MM.1S (cell line): ENCODE measurements around the gene PGPEP1.

Source experiments
- DNase-seq: peaks from one replicate; pipeline ENCODE4 v3.0.0-alpha.2; 2015
- H2AFZ ChIP-seq: fragments of 300-600 bp; sonication (generic); 2 replicates; pipeline ENCODE4 v1.6.0; 2016; ENCODE audit warnings: antibody characterized with exemption, low read length
- H3F3A ChIP-seq: fragments of 300-600 bp; sonication (generic); 2 replicates; pipeline ENCODE4 v1.6.1; 2016; ENCODE audit warnings: mild to moderate bottlenecking, antibody characterized with exemption, low read length, moderate library complexity, mixed read lengths; ENCODE audit not compliant: insufficient read depth
- H3K27ac ChIP-seq: fragments of 300-600 bp; sonication (generic); 2 replicates; pipeline ENCODE4 v1.5.1; 2016; ENCODE audit warnings: mild to moderate bottlenecking, low read length
- H3K27me3 ChIP-seq: fragments of 300-600 bp; sonication (generic); replicated peaks from 2 replicates; pipeline ENCODE4 v1.6.0; 2016; ENCODE audit warnings: low read length; ENCODE audit not compliant: insufficient read depth
- H3K36me3 ChIP-seq: fragments of 300-600 bp; sonication (generic); replicated peaks from 2 replicates; pipeline ENCODE4 v1.6.1; 2016; ENCODE audit warnings: mild to moderate bottlenecking, low read length, mixed read lengths; ENCODE audit not compliant: insufficient read depth
- H3K4me1 ChIP-seq: fragments of 300-600 bp; sonication (generic); 2 replicates; pipeline ENCODE4 v1.6.1; 2016; ENCODE audit warnings: low read length, mixed read lengths
- H3K4me2 ChIP-seq: fragments of 300-600 bp; sonication (generic); 2 replicates; pipeline ENCODE4 v1.6.0; 2016; ENCODE audit warnings: low read depth, low read length
- H3K4me3 ChIP-seq: fragments of 300-600 bp; sonication (generic); 2 replicates; pipeline ENCODE4 v1.5.1; 2016; ENCODE audit warnings: low read length, mixed read lengths
- H3K79me2 ChIP-seq: fragments of 300-600 bp; sonication (generic); 2 replicates; pipeline ENCODE4 v1.6.1; 2016; ENCODE audit warnings: mixed run types, low read length, mixed read lengths
- H3K9ac ChIP-seq: fragments of 300-600 bp; sonication (generic); 2 replicates; pipeline ENCODE4 v1.6.1; 2016; ENCODE audit warnings: low read length, mixed read lengths
- H3K9me2 ChIP-seq: fragments of 300-600 bp; sonication (generic); replicated peaks from 2 replicates; pipeline ENCODE4 v1.6.1; 2016; ENCODE audit warnings: mild to moderate bottlenecking, low read length, mixed read lengths; ENCODE audit not compliant: insufficient read depth
- H3K9me3 ChIP-seq: fragments of 300-600 bp; sonication (generic); replicated peaks from 2 replicates; pipeline ENCODE4 v1.6.1; 2016; ENCODE audit warnings: mild to moderate bottlenecking, low read length, mixed read lengths; ENCODE audit not compliant: insufficient read depth
- H4K20me1 ChIP-seq: fragments of 300-600 bp; sonication (generic); 2 replicates; pipeline ENCODE4 v1.6.1; 2016; ENCODE audit warnings: mild to moderate bottlenecking, low read length, moderate library complexity, mixed read lengths; ENCODE audit not compliant: insufficient read depth
- EZH2 ChIP-seq: fragments of 300-600 bp; sonication (generic); optimal IDR thresholded peaks from 2 replicates; pipeline ENCODE3; 2017; ENCODE audit warnings: low read depth, mild to moderate bottlenecking, antibody characterized with exemption, low read length, mixed read lengths
- EZH2phosphoT487 ChIP-seq: fragments of 300-600 bp; sonication (generic); IDR thresholded peaks from 2 replicates; pipeline ENCODE4 v1.6.1; 2018; ENCODE audit warnings: antibody characterized with exemption, low read length
- TF ChIP-seq, protein P1 (sequence below): fragments of 300-600 bp; sonication (generic); IDR thresholded peaks from 2 replicates; pipeline ENCODE4 v1.5.1; 2016; ENCODE audit warnings: antibody characterized with exemption, low read length, mixed read lengths

PGPEP1 gene

DNA sequence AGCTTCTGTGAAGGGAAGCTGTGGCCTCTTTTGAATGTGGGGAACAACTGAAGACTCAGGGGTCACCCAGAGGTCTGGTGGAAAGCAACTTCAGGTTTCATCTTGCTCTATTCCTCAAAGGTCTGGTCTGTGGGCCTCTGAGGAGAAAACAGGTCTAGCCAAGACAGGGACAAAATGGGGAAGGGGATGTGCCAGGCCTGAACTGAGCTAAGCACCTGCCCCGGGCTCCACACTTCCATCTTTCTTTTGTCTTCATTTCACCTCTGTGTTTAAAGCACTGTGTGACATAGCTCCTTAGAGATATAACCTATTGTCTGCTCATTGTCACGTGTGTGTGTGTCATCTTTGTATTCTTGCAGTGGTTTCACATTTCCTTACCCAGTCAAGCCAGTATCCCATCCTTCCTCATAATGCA lies 25.6 kb downstream of the PGPEP1 start:
- Histone ChIP-seq H3K9ac (no peak overlapping the region), H3K36me3 (no peaks in the 10 kb centered on the region), H3K27me3 (no peaks in the 10 kb centered on the region), H3K9me3 (no peaks in the 10 kb centered on the region), H3K4me3 (no peak overlapping the region), H4K20me1 (no peaks in the 10 kb centered on the region), H3K27ac (no peak overlapping the region), H3K4me2 (no peak overlapping the region), H3K79me2 (no peaks in the 10 kb centered on the region), H3K9me2 (no peaks in the 10 kb centered on the region), H3F3A (no peaks in the 10 kb centered on the region), H2AFZ (no peak overlapping the region), H3K4me1 (no peaks in the 10 kb centered on the region)
- TF ChIP-seq, protein P1, sequence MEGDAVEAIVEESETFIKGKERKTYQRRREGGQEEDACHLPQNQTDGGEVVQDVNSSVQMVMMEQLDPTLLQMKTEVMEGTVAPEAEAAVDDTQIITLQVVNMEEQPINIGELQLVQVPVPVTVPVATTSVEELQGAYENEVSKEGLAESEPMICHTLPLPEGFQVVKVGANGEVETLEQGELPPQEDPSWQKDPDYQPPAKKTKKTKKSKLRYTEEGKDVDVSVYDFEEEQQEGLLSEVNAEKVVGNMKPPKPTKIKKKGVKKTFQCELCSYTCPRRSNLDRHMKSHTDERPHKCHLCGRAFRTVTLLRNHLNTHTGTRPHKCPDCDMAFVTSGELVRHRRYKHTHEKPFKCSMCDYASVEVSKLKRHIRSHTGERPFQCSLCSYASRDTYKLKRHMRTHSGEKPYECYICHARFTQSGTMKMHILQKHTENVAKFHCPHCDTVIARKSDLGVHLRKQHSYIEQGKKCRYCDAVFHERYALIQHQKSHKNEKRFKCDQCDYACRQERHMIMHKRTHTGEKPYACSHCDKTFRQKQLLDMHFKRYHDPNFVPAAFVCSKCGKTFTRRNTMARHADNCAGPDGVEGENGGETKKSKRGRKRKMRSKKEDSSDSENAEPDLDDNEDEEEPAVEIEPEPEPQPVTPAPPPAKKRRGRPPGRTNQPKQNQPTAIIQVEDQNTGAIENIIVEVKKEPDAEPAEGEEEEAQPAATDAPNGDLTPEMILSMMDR, result no peak
- TF ChIP-seq EZH2, result no peak
- no peak for TF ChIP-seq EZH2phosphoT487
- no peak for DNase-seq

DNA sequence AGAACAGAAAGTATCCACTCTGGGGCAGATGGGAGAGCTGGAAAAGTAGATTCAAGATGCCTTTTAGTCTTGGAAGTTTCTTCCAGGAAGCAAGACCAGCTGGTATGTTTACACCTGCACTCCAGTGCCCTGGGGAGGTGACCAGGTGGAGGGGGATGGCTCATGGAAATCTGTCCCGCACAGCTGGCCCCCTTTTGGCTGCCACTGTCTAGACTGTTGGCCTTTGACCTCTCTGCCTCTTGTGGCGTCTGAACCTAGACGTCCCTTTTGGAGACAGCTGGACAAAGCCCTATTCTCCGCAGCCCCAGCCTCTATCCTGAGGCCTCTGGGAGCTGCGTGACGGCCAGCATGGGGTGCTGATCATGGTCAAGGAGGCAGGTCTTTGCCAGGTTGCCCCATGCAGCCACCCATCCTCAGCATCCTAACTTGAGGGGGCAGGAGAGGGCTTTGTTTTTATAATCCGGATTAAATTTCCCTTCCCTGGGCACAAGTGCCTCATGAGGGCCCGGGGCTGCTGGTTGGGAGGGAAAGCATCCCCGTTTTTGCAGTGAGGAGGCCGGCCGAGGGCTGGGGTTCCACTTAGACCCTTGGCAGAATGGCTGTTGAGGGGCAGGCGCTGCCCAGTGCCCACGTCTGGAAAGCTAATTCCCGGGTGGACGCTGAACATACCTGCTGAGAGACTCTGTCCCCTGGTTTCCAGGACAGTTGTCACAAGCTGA lies 28.3 kb downstream of the PGPEP1 start:
- no peak overlapping the region for H3K4me3 ChIP-seq

GRCh38 chr19:18373407-18373891 lies 33.1 kb downstream of the PGPEP1 start:
- Histone ChIP-seq H3K27ac (no peak overlapping the region), H3K79me2 (no peaks in the 10 kb centered on the region), H3K4me1 (peaks cover 6% of the 10 kb centered on the region), H3K4me3 (no peak overlapping the region), H3K27me3 (no peaks in the 10 kb centered on the region), H3F3A (no peaks in the 10 kb centered on the region), H3K9me2 (no peaks in the 10 kb centered on the region), H3K9ac (no peak overlapping the region), H3K4me2 (no peak overlapping the region), H3K36me3 (no peaks in the 10 kb centered on the region), H4K20me1 (no peaks in the 10 kb centered on the region), H2AFZ (no peak overlapping the region), H3K9me3 (no peaks in the 10 kb centered on the region)
- TF ChIP-seq EZH2, result no peak
- TF ChIP-seq EZH2phosphoT487, result no peak
- TF ChIP-seq, protein P1, result no peak
- DNase-seq, result no peak

More for the DNA sequence above, 28.3 kb downstream of the PGPEP1 start:
- no peak overlapping the region for H2AFZ ChIP-seq
- H3K4me2 ChIP-seq, result no peak overlapping the region
- no peaks in the 10 kb centered on the region for H3F3A ChIP-seq
- no peaks in the 10 kb centered on the region for H4K20me1 ChIP-seq
- H3K27ac ChIP-seq, result no peak overlapping the region
- no peaks in the 10 kb centered on the region for H3K27me3 ChIP-seq
- no peak overlapping the region for H3K9ac ChIP-seq
- DNase-seq, result no peak
- H3K79me2 ChIP-seq, result no peaks in the 10 kb centered on the region
- H3K4me1 ChIP-seq, result no peaks in the 10 kb centered on the region
- no peak for TF ChIP-seq EZH2
- TF ChIP-seq EZH2phosphoT487, result no peak
- TF ChIP-seq, protein P1, result no peak
- H3K9me2 ChIP-seq, result no peaks in the 10 kb centered on the region
- no peaks in the 10 kb centered on the region for H3K9me3 ChIP-seq
- no peaks in the 10 kb centered on the region for H3K36me3 ChIP-seq
